ENCODE results near the gene DNLZ.
"Not testable (repeated sequence)": the region's sequence is repeated elsewhere in the genome, so short reads cannot be mapped to it uniquely, and the experiment has no call there.

The DNLZ gene

DNA sequence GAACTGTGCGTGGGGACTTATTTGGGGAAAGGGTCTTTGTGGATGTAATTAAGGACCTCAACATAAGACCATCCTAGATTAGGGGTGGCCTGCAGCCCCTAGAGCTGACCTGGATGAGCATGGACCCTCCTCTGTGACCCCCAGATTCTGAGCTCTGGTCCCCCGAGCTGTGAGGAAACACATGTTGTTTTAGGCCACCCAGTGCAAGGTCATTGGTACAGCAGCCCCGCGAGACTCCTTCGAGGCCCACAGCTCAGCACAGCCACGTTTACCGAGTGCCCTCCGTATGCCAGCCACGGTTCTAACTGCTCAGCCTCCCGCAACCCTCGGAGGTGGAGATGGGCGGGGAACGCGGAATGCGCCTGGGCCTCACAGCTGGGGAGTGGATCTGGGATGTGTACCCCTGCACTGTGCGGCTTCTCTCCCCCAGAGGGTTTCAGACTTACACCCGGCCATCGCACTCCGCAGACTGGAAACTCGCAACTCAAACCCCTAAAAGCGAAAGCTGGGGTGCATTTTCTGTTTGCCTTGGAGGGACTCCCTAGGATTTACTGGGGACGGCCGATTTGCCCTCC, 40.7 kb downstream of the DNLZ start:
- no peak overlapping the region for H3K27ac ChIP-seq (ENCODE audit: low read length)
- TF ChIP-seq EZH2phosphoT487 (IDR thresholded peaks at IDR 0.05; ENCODE audit: low read depth) = no peak
- TF ChIP-seq, protein P1, sequence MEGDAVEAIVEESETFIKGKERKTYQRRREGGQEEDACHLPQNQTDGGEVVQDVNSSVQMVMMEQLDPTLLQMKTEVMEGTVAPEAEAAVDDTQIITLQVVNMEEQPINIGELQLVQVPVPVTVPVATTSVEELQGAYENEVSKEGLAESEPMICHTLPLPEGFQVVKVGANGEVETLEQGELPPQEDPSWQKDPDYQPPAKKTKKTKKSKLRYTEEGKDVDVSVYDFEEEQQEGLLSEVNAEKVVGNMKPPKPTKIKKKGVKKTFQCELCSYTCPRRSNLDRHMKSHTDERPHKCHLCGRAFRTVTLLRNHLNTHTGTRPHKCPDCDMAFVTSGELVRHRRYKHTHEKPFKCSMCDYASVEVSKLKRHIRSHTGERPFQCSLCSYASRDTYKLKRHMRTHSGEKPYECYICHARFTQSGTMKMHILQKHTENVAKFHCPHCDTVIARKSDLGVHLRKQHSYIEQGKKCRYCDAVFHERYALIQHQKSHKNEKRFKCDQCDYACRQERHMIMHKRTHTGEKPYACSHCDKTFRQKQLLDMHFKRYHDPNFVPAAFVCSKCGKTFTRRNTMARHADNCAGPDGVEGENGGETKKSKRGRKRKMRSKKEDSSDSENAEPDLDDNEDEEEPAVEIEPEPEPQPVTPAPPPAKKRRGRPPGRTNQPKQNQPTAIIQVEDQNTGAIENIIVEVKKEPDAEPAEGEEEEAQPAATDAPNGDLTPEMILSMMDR (IDR thresholded peaks at IDR 0.05; ENCODE audit: low read depth, low read length) = no peak
- no peak overlapping the region for H2AFZ ChIP-seq (ENCODE audit: low read depth, low read length)
- no peaks in the 10 kb centered on the region for H4K20me1 ChIP-seq (ENCODE audit: insufficient read depth, low read length)
- no peaks in the 10 kb centered on the region for H3K36me3 ChIP-seq (replicated peaks; ENCODE audit: low read depth, low read length)
- peaks cover 9% of the 10 kb centered on the region; the same call in 1 of the 2 replicates for H3K4me1 ChIP-seq (ENCODE audit: low read length)
- H3K79me2 ChIP-seq (ENCODE audit: low read length) = no peaks in the 10 kb centered on the region
- H3K4me3 ChIP-seq (ENCODE audit: low read length) = no peak overlapping the region
- H3K9ac ChIP-seq (ENCODE audit: low read length) = no peak overlapping the region
- H3K27me3 ChIP-seq (ENCODE audit: low read depth, low read length) = no peaks in the 10 kb centered on the region
- H3K4me2 ChIP-seq (ENCODE audit: low read length) = no peak overlapping the region
- H3K9me3 ChIP-seq (ENCODE audit: insufficient read depth, low read length) = no peaks in the 10 kb centered on the region

DNA sequence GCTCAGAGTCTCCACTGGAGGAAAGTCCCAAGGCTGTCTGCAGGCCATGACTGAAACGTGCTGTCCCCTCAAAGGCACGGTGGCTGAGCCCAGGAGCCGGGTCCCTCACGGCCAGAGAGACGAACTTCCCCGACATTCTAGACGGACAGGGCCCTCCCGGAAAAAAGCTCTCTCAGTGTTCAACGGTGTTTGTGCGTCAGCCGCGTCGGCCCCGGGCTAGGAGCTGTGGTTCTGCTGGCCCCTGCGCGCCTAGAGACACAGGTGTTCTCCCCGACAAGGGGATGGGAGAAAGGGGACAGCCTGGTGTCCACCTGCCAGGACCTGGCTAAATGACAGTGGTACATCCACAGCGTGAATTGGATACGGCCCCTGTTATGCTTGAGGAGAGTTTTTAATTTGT, 42.0 kb downstream of the DNLZ start:
- H3K9ac ChIP-seq (ENCODE audit: low read length) = no peak overlapping the region

DNA sequence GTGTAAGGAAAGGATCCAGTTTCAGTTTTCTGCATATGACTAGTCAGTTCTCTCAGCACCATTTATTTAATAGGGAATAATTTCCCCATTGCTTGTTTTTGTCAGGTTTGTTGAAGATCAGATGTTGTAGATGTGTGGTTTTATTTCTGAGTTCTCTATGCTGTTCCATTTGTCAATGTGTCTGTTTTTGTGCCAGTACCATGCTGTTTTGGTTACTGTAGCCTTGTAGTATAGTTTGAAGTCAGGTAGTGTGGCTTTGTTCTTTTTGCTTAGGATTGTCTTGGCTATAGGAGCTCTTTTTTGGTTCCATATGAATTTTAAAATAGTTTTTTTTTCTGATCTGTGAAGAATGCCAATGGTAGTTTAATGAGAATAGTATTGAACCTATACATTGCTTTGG, 42.6 kb downstream of the DNLZ start:
- H2AFZ ChIP-seq (ENCODE audit: low read depth, low read length); H3K9me3 ChIP-seq (ENCODE audit: insufficient read depth, low read length); H3K4me3 ChIP-seq (ENCODE audit: low read length); H4K20me1 ChIP-seq (ENCODE audit: insufficient read depth, low read length); H3K36me3 ChIP-seq (replicated peaks; ENCODE audit: low read depth, low read length); H3K4me2 ChIP-seq (ENCODE audit: low read length); H3K27ac ChIP-seq (ENCODE audit: low read length); H3K9ac ChIP-seq (ENCODE audit: low read length); H3K79me2 ChIP-seq (ENCODE audit: low read length); H3K27me3 ChIP-seq (ENCODE audit: low read depth, low read length); H3K4me1 ChIP-seq (ENCODE audit: low read length): not testable (repeated sequence)

More for the DNA sequence above, 42.0 kb downstream of the DNLZ start:
- H3K36me3 ChIP-seq (replicated peaks; ENCODE audit: low read depth, low read length) = no peaks in the 10 kb centered on the region
- H4K20me1 ChIP-seq (ENCODE audit: insufficient read depth, low read length) = no peaks in the 10 kb centered on the region
- H3K79me2 ChIP-seq (ENCODE audit: low read length) = no peaks in the 10 kb centered on the region
- no peak overlapping the region for H3K4me2 ChIP-seq (ENCODE audit: low read length)
- no peaks in the 10 kb centered on the region for H3K9me3 ChIP-seq (ENCODE audit: insufficient read depth, low read length)
- no peak overlapping the region for H3K27ac ChIP-seq (ENCODE audit: low read length)
- TF ChIP-seq EZH2phosphoT487 (IDR thresholded peaks at IDR 0.05; ENCODE audit: low read depth) = no peak
- TF ChIP-seq, protein P1 (IDR thresholded peaks at IDR 0.05; ENCODE audit: low read depth, low read length) = no peak
- no peak overlapping the region for H3K4me3 ChIP-seq (ENCODE audit: low read length)
- no peaks in the 10 kb centered on the region for H3K27me3 ChIP-seq (ENCODE audit: low read depth, low read length)
- no peak overlapping the region for H2AFZ ChIP-seq (ENCODE audit: low read depth, low read length)
- H3K4me1 ChIP-seq (ENCODE audit: low read length) = peaks cover 4% of the 10 kb centered on the region; the same call in 1 of the 2 replicates

DNA sequence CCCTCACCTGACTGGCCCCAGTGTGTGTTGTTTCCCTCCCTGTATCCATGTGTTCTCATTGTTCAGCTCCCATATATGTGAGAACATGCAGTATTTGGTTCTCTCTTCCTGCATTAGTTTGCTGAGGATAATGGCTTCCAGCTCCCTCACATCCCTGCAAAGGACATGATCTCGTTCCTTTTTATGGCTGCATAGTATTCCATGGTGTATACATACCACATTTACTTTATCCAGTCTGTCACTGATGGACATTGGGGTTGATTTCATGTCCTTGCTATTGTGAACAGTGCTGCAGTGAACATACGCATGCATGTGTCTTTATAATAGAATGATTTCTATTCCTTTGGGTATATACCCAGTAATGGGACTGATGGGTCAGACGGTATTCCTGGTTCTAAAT, 43.6 kb downstream of the DNLZ start:
- not testable (repeated sequence) for H3K9ac ChIP-seq (ENCODE audit: low read length); H3K27me3 ChIP-seq (ENCODE audit: low read depth, low read length); H3K4me3 ChIP-seq (ENCODE audit: low read length); H3K79me2 ChIP-seq (ENCODE audit: low read length); H3K36me3 ChIP-seq (replicated peaks; ENCODE audit: low read depth, low read length); H3K27ac ChIP-seq (ENCODE audit: low read length); H4K20me1 ChIP-seq (ENCODE audit: insufficient read depth, low read length); H3K4me2 ChIP-seq (ENCODE audit: low read length); H3K4me1 ChIP-seq (ENCODE audit: low read length); H2AFZ ChIP-seq (ENCODE audit: low read depth, low read length); H3K9me3 ChIP-seq (ENCODE audit: insufficient read depth, low read length)

DNA sequence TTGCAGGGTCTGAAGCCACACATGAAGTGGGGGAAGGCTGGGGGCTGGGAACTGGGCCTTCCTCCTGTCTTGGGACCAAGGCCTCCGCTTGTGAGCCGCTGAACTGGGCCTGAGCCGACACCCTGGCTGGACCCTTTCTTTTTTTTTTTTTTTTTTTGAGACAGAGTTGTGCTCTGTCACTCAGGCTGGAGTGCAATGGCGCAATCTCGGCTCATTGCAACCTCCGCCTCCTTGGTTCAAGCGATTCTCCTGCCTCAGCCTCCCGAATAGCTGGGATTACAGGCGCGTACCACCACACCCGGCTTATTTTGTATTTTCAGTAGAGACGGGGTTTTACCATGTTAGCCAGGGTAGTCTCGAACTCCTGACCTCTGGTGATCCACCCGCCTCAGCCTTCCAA, 44.3 kb downstream of the DNLZ start:
- not testable (repeated sequence) for H3K79me2 ChIP-seq (ENCODE audit: low read length); H3K27me3 ChIP-seq (ENCODE audit: low read depth, low read length); H3K27ac ChIP-seq (ENCODE audit: low read length); H3K4me1 ChIP-seq (ENCODE audit: low read length); H3K4me3 ChIP-seq (ENCODE audit: low read length); H3K9me3 ChIP-seq (ENCODE audit: insufficient read depth, low read length); H3K9ac ChIP-seq (ENCODE audit: low read length); H3K4me2 ChIP-seq (ENCODE audit: low read length); H3K36me3 ChIP-seq (replicated peaks; ENCODE audit: low read depth, low read length); H2AFZ ChIP-seq (ENCODE audit: low read depth, low read length); H4K20me1 ChIP-seq (ENCODE audit: insufficient read depth, low read length)

All from OCI-LY3 (cell line).